ENCODE measurements around the gene BRAT1.

DNA sequence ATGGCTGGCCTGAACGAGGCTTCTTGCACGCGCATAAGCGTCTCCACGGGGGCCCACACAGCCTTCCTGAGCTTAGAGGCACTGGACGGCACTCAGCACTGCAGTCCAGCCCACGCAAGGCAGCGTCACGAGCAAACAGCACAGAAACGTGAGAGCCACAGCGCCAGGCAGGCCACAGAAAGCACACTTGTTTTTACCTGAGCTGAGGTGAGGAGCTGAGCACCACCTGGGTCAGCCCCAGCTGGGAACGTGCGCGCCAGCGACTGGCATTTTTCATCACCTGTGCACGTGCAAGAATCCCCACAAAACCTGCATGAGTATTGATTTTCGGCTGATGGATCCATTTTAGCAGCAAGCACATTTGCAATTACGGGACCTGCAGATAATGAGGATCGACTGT lies 30.1 kb upstream of the BRAT1 start:
- TF ChIP-seq CTCF (IDR thresholded peaks at IDR 0.05; ENCODE audit: poor library complexity) (no peak), EZH2 (IDR thresholded peaks at IDR 0.05; ENCODE audit: borderline replicate concordance) (no peak)

Measured in hepatocyte (in vitro differentiated cells).